Uterus (tissue), 2 donors: ENCODE results near the gene SNRNP25.
A peak's percentile ranks its signal among the peaks of the same experiment; 100 is the strongest.

Experiments
- CTCF ChIP-seq, 4 experiments: fragments of 200-600 bp in 2 of 4; fragments of 450-650 bp in 2 of 4; sonication (generic) in 2 of 4; IDR thresholded peaks; one replicate each; pipeline ENCODE4 v1.5.1; 2016 to 2019; ENCODE audit warnings: antibody characterized with exemption in 4 of 4, mild to moderate bottlenecking in 2 of 4, moderate library complexity in 1 of 4
- POLR2A ChIP-seq, 2 donors: fragments of 450-650 bp; IDR thresholded peaks; one replicate each; pipeline ENCODE4 v1.6.1; 2016; ENCODE audit warnings: antibody characterized with exemption in 2 of 2, mild to moderate bottlenecking in 1 of 2, moderate library complexity in 1 of 2

- TF ChIP-seq CTCF (IDR thresholded peaks at IDR 0.05) (peak; percentile 97 to 100 (median 100)), POLR2A (IDR thresholded peaks at IDR 0.05) (no peak)
Measured at GRCh38 chr16:96935-97381, 43.3 kb downstream of the SNRNP25 start.
